HUES48 (cell line): ENCODE data around the gene BCAS4.
"Not testable (repeated sequence)": the region's sequence is repeated elsewhere in the genome, so short reads cannot be mapped to it uniquely, and the experiment has no call there.

Source experiments
- H3K27ac ChIP-seq: one replicate; pipeline ENCODE4 v1.7.0; 2013; ENCODE audit warnings: low read depth, low read length, inconsistent platforms
- H3K27me3 ChIP-seq: 2 replicates; pipeline ENCODE4 v1.6.1; 2013; ENCODE audit warnings: mild to moderate bottlenecking, low read length; ENCODE audit not compliant: control insufficient read depth, insufficient read depth
- H3K36me3 ChIP-seq: 2 replicates; pipeline ENCODE4 v1.6.1; 2013; ENCODE audit warnings: low read length; ENCODE audit not compliant: control insufficient read depth, insufficient read depth
- H3K4me1 ChIP-seq: 2 replicates; pipeline ENCODE4 v1.6.1; 2013; ENCODE audit warnings: mild to moderate bottlenecking, low read length; ENCODE audit not compliant: control insufficient read depth, insufficient read depth
- H3K4me3 ChIP-seq: 2 replicates; pipeline ENCODE4 v1.5.1; 2013; ENCODE audit warnings: mild to moderate bottlenecking, low read depth, low read length
- H3K9ac ChIP-seq: 2 replicates; pipeline ENCODE4 v1.6.1; 2013; ENCODE audit warnings: mild to moderate bottlenecking, low read depth, low read length, moderate library complexity
- H3K9me3 ChIP-seq: 2 replicates; pipeline ENCODE4 v1.6.1; 2013; ENCODE audit warnings: low read length; ENCODE audit not compliant: control insufficient read depth, insufficient read depth

Gene BCAS4

DNA sequence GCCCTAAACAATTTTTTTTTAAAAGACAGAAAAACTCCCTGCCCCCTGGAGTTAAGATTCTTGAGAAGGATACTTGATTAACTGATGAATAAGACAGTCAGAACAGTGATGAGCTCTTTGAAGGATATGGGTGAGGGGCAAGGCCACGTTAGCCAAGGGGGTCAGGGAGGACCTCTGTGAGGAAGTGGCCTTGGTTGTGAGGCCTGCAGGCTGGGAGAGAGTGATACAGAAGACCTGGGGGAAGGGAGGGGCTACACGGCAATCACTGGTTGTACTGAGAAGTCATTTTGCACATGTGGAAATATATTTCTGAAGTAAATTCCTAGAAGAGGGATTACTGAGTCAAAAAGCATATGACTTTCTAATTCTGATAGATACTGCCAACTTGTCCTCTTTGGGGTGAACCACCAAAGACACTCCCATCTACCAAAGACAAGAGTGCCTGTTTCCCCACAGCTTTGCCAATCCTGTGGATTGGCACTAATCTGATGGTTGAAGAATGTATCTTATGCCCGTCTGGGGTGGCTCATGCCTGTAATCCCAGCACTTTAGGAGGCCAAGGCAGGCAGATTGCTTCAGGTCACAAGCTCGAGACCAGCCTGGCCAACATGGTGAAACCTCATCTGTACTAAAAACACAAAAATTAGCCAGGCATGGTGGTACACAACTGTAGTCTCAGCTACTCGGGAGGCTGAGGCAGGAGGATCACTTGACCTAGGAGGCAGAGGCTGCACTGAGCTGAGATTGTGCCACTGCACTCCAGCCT is 22.3 kb upstream of the BCAS4 start:
- no peak overlapping the region for H3K9ac ChIP-seq
- H3K4me3 ChIP-seq: no peak overlapping the region
- no peaks in the 10 kb centered on the region for H3K36me3 ChIP-seq
- H3K27ac ChIP-seq: no peak overlapping the region
- H3K4me1 ChIP-seq: peaks cover 4% of the 10 kb centered on the region; the same call in 1 of the 2 replicates
- H3K27me3 ChIP-seq: no peaks in the 10 kb centered on the region
- no peaks in the 10 kb centered on the region for H3K9me3 ChIP-seq

DNA sequence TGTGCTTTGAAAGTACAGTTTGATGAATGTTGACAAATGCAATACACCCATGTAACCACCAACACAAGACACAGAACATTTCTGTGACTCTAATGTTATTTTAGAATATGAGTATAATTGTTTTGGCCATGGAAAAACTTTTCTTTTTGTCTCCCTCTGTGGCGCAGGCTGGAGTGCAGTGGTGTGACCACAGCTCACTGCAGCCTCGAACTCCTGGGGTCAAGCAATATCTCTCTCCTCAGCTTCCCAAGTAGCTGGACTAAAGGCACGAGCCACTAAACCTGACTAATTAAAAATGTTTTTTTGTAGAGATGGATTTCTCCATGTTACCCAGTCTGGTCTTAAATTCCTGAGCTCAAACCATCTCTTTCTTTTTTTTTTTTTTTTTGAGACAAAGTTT is 20.3 kb upstream of the BCAS4 start:
- no peaks in the 10 kb centered on the region for H3K9me3 ChIP-seq
- no peak overlapping the region for H3K9ac ChIP-seq
- H3K4me1 ChIP-seq: no peaks in the 10 kb centered on the region
- H3K36me3 ChIP-seq: no peaks in the 10 kb centered on the region
- H3K4me3 ChIP-seq: no peak overlapping the region
- no peak overlapping the region for H3K27ac ChIP-seq
- H3K27me3 ChIP-seq: no peaks in the 10 kb centered on the region

DNA sequence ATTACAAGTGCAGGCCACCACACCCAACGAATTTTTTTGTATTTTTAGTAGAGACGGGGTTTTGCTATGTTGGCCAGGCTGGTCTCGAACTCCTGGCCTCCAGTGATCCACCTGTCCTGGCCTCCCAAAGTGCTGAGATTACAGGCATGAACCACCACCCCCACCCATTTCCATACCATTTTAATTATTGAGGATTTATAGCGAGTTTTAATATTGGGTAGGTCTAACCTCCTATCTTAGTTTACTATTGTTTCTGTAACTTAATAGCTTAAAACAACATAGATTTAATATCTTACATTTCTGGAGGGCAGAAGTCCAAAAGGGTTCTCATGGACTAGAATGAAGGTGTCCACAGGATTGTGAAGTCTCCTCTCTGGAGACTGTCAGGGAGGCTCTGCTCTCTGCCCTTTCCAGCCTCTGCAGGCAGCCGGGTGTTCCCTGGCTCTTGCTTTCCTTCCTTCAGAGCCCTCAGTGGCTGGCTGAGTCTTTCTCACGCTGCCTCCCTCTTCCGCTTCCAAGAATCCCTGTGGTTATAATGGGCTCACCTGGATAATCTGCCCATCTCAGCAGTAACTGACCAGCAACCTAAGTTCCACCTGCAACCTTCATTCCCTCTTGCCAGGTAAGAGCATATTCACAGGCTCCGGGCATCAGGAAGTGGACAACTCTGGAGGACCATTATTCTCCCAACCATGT is 18.6 kb upstream of the BCAS4 start:
- Histone ChIP-seq H3K27ac (no peak overlapping the region), H3K9me3 (no peaks in the 10 kb centered on the region), H3K4me3 (no peak overlapping the region), H3K4me1 (no peaks in the 10 kb centered on the region), H3K27me3 (no peaks in the 10 kb centered on the region), H3K9ac (no peak overlapping the region), H3K36me3 (no peaks in the 10 kb centered on the region)

DNA sequence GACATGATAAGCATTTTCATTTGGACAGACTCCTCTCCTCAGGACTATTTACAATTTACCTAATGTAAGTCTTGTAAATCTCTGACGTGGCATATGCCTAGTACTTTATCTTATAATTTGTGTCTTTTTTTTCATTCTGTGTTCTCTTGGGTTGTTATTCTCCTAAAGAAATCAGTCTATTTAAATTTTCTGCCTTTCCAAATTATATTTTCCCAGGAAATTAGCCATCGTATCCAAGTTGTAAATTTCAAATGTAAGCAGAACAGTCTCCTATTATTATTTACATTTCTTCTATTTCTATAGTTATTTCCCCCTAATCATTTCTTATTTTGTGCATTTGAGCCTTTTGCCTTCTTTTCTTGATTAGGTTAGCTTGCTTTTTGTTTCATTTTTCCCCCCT is 17.5 kb upstream of the BCAS4 start:
- Histone ChIP-seq H3K9ac (no peak overlapping the region), H3K36me3 (no peaks in the 10 kb centered on the region), H3K4me1 (no peaks in the 10 kb centered on the region), H3K27me3 (no peaks in the 10 kb centered on the region), H3K9me3 (no peaks in the 10 kb centered on the region), H3K4me3 (no peak overlapping the region), H3K27ac (no peak overlapping the region)

DNA sequence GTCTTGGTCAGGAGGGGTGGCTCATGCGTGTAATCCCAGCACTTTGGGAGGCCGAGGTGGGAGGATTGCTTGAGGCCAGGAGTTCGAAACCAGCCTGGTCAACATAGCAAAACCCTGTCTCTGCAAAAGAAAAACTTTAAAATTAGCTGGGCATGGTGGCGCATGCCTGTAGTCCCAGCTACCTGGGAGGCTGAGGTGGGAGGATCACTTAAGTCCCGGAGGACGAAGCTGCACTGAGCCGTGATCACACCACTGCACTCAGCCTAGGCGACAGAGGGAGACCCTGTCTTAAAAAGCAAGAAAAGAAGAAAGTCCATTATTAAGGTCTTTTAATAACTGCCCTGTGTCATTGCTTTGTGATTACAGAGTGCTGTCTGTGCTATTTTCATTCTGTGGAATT is 15.9 kb upstream of the BCAS4 start:
- H3K27ac ChIP-seq, H3K4me3 ChIP-seq, H3K27me3 ChIP-seq, H3K9me3 ChIP-seq, H3K9ac ChIP-seq, H3K4me1 ChIP-seq, H3K36me3 ChIP-seq: not testable (repeated sequence)

DNA sequence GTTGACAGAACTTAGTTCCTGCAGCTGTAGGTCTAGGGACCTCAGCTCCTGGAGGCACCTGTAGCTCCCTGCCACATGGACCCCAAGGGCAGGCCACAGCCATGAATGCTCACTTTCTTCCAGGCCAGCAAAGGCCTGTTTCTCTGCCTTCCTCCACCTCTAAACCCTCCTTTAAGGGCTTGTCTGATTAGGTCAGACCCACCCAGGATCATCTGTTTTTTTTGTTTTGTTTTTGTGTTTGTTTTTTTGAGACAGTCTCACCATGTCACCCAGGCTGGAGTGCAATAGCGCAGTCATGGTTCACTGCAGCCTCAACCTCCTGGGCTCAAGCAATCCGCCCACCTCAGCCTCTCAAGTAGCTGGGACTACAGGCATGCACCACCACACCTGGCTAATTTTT is 11.5 kb upstream of the BCAS4 start:
- no peaks in the 10 kb centered on the region for H3K27me3 ChIP-seq
- no peaks in the 10 kb centered on the region for H3K4me1 ChIP-seq
- H3K36me3 ChIP-seq: no peaks in the 10 kb centered on the region
- no peak overlapping the region for H3K27ac ChIP-seq
- no peak overlapping the region for H3K9ac ChIP-seq
- H3K4me3 ChIP-seq: no peak overlapping the region
- H3K9me3 ChIP-seq: no peaks in the 10 kb centered on the region

DNA sequence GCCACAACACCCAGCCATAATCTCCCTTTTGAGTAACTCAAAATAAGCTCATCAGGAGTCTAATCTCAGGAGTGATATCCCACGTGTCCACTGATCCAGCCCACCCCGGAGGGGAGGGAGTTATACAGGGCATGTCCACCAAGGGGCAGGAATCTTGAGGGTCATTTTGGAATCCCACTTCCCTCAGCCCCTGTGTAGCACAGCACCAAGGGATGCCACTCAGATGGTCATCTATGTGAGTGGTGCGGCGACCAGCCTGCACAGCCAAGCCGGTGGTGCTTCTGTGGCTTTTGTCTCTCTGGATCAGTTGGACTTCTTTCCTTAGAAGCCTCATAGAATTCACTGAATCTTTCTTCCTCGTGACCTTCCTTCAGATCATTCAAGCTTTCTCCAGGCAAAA is 11.0 kb upstream of the BCAS4 start:
- Histone ChIP-seq H3K4me3 (no peak overlapping the region), H3K9ac (no peak overlapping the region), H3K27ac (no peak overlapping the region), H3K9me3 (no peaks in the 10 kb centered on the region), H3K27me3 (no peaks in the 10 kb centered on the region), H3K36me3 (no peaks in the 10 kb centered on the region), H3K4me1 (no peaks in the 10 kb centered on the region)

DNA sequence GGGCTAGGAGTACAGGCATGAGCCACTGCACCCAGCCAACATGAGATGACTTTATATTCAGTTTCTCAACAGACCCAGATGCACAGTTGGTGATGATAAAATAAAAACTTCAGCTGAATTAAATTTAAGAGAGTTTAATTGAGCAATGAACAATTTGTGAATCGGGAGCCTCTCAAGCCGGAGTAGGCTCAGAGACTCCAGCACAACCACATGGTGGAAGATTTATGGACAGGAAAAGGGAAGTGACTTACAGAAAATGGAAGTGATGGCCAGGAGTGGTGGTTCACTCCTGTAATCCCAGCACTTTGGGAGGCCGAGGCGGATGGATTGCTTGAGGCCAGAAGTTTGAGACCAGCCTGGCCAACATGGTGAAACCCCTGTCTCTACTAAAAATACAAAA is 10.4 kb upstream of the BCAS4 start:
- no peak overlapping the region for H3K9ac ChIP-seq
- no peaks in the 10 kb centered on the region for H3K36me3 ChIP-seq
- H3K9me3 ChIP-seq: no peaks in the 10 kb centered on the region
- no peak overlapping the region for H3K4me3 ChIP-seq
- no peaks in the 10 kb centered on the region for H3K27me3 ChIP-seq
- no peak overlapping the region for H3K27ac ChIP-seq
- H3K4me1 ChIP-seq: no peaks in the 10 kb centered on the region

DNA sequence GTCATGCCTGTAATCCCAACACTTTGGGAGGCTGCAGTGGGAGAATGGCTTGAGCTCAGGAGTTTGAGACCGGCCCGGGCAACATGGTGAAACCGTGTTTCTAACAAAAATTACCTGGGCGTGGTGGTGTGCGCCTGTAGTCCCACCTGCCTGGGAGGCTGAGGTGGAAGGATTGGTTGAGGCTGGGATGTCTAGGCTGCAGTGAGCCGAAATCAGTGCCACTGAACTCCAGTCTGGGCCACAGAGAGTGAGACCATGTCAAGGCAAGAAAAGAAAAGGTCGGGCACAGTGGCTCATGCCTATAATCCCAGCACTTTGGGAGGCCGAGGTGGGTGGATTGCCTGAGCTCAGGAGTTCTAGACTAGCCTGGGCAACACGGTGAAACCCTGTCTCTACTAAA is 8.2 kb upstream of the BCAS4 start:
- H3K4me1 ChIP-seq: peaks cover 10% of the 10 kb centered on the region
- H3K27me3 ChIP-seq: no peaks in the 10 kb centered on the region
- no peaks in the 10 kb centered on the region for H3K9me3 ChIP-seq
- H3K9ac ChIP-seq: no peak overlapping the region
- H3K36me3 ChIP-seq: no peaks in the 10 kb centered on the region
- H3K4me3 ChIP-seq: no peak overlapping the region
- no peak overlapping the region for H3K27ac ChIP-seq

DNA sequence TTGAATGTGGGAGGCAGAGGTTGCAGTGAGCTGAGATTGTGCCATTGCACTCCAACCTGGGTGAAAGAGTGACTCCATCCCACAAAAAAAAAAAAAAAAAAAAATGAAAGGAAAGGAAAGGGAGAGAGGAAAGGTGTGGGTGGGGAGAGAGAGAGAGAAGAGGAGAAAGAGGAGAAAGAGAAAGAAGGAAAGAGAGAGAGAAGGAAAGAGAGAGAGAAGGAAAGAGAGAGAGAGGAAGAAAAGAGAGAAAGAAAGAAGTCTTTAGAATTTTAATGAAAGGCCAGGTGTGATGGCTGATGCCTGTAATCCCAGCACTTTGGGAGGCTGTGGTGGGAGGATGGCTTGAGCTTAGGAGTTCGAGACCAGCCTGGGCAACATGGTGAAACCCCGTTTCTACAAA is 7.7 kb upstream of the BCAS4 start:
- H3K4me1 ChIP-seq: peaks cover 10% of the 10 kb centered on the region
- H3K9me3 ChIP-seq: no peaks in the 10 kb centered on the region
- no peak overlapping the region for H3K27ac ChIP-seq
- no peak overlapping the region for H3K9ac ChIP-seq
- H3K27me3 ChIP-seq: no peaks in the 10 kb centered on the region
- H3K4me3 ChIP-seq: no peak overlapping the region
- no peaks in the 10 kb centered on the region for H3K36me3 ChIP-seq

DNA sequence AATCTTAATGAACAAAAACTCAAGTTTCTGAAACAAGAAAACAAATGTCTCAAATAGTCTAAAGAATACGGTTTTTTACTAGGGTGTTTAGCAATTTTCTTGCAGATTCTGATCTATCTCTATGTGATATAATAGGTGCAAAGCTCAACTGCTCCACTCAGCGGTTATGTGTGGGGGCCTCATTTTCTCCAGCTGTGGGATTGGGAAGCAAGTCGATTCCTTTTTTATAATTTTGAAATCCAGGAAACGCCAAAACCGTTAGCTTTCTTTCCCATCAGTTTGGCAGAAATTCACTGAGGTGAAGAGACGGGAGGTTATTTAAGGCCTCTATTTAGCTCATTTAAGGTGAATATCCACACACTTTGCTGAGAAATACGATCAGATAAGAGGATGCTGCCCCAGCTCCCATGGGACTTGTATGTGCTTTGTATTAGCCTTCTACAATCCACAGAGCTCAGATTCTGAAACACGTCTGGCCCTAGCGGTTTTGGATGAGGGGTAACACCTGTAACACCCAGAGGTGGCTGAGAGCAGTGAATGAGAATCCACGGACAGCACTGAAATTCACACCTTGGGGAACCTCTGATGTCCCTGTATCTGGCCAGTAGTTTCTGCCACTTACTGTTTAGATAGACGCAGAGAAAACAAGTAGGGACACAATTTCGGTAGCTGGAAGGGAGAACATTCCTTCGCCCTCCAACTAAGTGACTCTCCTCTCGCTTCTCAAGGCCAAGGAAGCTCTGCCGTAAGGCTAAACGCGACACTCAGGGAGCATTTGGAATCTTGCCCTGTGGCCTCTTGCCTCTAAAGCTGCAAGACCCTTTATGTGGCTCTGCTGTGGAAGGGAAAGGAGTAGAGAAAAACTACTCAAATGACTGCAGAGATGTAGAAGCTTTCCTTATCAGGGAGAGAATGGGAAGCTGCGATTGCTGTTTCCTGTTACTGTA is 6.5 kb upstream of the BCAS4 start:
- H3K4me3 ChIP-seq: no peak overlapping the region
- no peaks in the 10 kb centered on the region for H3K27me3 ChIP-seq
- H3K9ac ChIP-seq: no peak overlapping the region
- no peaks in the 10 kb centered on the region for H3K36me3 ChIP-seq
- no peaks in the 10 kb centered on the region for H3K9me3 ChIP-seq
- H3K27ac ChIP-seq: no peak overlapping the region
- peaks cover 10% of the 10 kb centered on the region for H3K4me1 ChIP-seq
